MM.1S (cell line): ENCODE measurements around the gene FBXO39.
"Not testable (repeated sequence)": the region's sequence is repeated elsewhere in the genome, so short reads cannot be mapped to it uniquely, and the experiment has no call there.

ENCODE experiments used
- DNase-seq: peaks from one replicate; pipeline ENCODE4 v3.0.0-alpha.2; 2015
- H2AFZ ChIP-seq: fragments of 300-600 bp; sonication (generic); 2 replicates; pipeline ENCODE4 v1.6.0; 2016; ENCODE audit warnings: antibody characterized with exemption, low read length
- H3F3A ChIP-seq: fragments of 300-600 bp; sonication (generic); 2 replicates; pipeline ENCODE4 v1.6.1; 2016; ENCODE audit warnings: mild to moderate bottlenecking, antibody characterized with exemption, low read length, moderate library complexity, mixed read lengths; ENCODE audit not compliant: insufficient read depth
- H3K27ac ChIP-seq: fragments of 300-600 bp; sonication (generic); 2 replicates; pipeline ENCODE4 v1.5.1; 2016; ENCODE audit warnings: mild to moderate bottlenecking, low read length
- H3K27me3 ChIP-seq: fragments of 300-600 bp; sonication (generic); replicated peaks from 2 replicates; pipeline ENCODE4 v1.6.0; 2016; ENCODE audit warnings: low read length; ENCODE audit not compliant: insufficient read depth
- H3K36me3 ChIP-seq: fragments of 300-600 bp; sonication (generic); replicated peaks from 2 replicates; pipeline ENCODE4 v1.6.1; 2016; ENCODE audit warnings: mild to moderate bottlenecking, low read length, mixed read lengths; ENCODE audit not compliant: insufficient read depth
- H3K4me1 ChIP-seq: fragments of 300-600 bp; sonication (generic); 2 replicates; pipeline ENCODE4 v1.6.1; 2016; ENCODE audit warnings: low read length, mixed read lengths
- H3K4me2 ChIP-seq: fragments of 300-600 bp; sonication (generic); 2 replicates; pipeline ENCODE4 v1.6.0; 2016; ENCODE audit warnings: low read depth, low read length
- H3K4me3 ChIP-seq: fragments of 300-600 bp; sonication (generic); 2 replicates; pipeline ENCODE4 v1.5.1; 2016; ENCODE audit warnings: low read length, mixed read lengths
- H3K79me2 ChIP-seq: fragments of 300-600 bp; sonication (generic); 2 replicates; pipeline ENCODE4 v1.6.1; 2016; ENCODE audit warnings: mixed run types, low read length, mixed read lengths
- H3K9ac ChIP-seq: fragments of 300-600 bp; sonication (generic); 2 replicates; pipeline ENCODE4 v1.6.1; 2016; ENCODE audit warnings: low read length, mixed read lengths
- H3K9me2 ChIP-seq: fragments of 300-600 bp; sonication (generic); replicated peaks from 2 replicates; pipeline ENCODE4 v1.6.1; 2016; ENCODE audit warnings: mild to moderate bottlenecking, low read length, mixed read lengths; ENCODE audit not compliant: insufficient read depth
- H3K9me3 ChIP-seq: fragments of 300-600 bp; sonication (generic); replicated peaks from 2 replicates; pipeline ENCODE4 v1.6.1; 2016; ENCODE audit warnings: mild to moderate bottlenecking, low read length, mixed read lengths; ENCODE audit not compliant: insufficient read depth
- H4K20me1 ChIP-seq: fragments of 300-600 bp; sonication (generic); 2 replicates; pipeline ENCODE4 v1.6.1; 2016; ENCODE audit warnings: mild to moderate bottlenecking, low read length, moderate library complexity, mixed read lengths; ENCODE audit not compliant: insufficient read depth
- CTCF ChIP-seq: fragments of 300-600 bp; sonication (generic); IDR thresholded peaks from 2 replicates; pipeline ENCODE4 v1.5.1; 2016; ENCODE audit warnings: antibody characterized with exemption, low read length, mixed read lengths
- EZH2 ChIP-seq: fragments of 300-600 bp; sonication (generic); optimal IDR thresholded peaks from 2 replicates; pipeline ENCODE3; 2017; ENCODE audit warnings: low read depth, mild to moderate bottlenecking, antibody characterized with exemption, low read length, mixed read lengths
- EZH2phosphoT487 ChIP-seq: fragments of 300-600 bp; sonication (generic); IDR thresholded peaks from 2 replicates; pipeline ENCODE4 v1.6.1; 2018; ENCODE audit warnings: antibody characterized with exemption, low read length

The FBXO39 gene

GRCh38 chr17:6757747-6758146 is 18.3 kb upstream of the FBXO39 start:
- Histone ChIP-seq H3K4me3 (no peak overlapping the region), H4K20me1 (no peaks in the 10 kb centered on the region), H3K27ac (no peak overlapping the region), H2AFZ (no peak overlapping the region), H3K4me1 (peaks cover 3% of the 10 kb centered on the region; the same call in 1 of the 2 replicates), H3F3A (no peaks in the 10 kb centered on the region), H3K36me3 (no peaks in the 10 kb centered on the region), H3K79me2 (no peaks in the 10 kb centered on the region), H3K9ac (no peak overlapping the region), H3K9me3 (no peaks in the 10 kb centered on the region), H3K27me3 (no peaks in the 10 kb centered on the region), H3K4me2 (no peak overlapping the region), H3K9me2 (no peaks in the 10 kb centered on the region)
- TF ChIP-seq EZH2phosphoT487 (no peak), EZH2 (no peak), CTCF (no peak)
- no peak for DNase-seq

GRCh38 chr17:6761779-6762178 is 14.2 kb upstream of the FBXO39 start:
- H3K9me2 ChIP-seq: no peaks in the 10 kb centered on the region
- no peaks in the 10 kb centered on the region for H4K20me1 ChIP-seq
- no peaks in the 10 kb centered on the region for H3F3A ChIP-seq
- no peak for DNase-seq
- H3K4me1 ChIP-seq: no peaks in the 10 kb centered on the region
- TF ChIP-seq EZH2phosphoT487 (no peak), CTCF (no peak), EZH2 (no peak)
- no peaks in the 10 kb centered on the region for H3K79me2 ChIP-seq
- H3K4me3 ChIP-seq: no peak overlapping the region
- no peak overlapping the region for H2AFZ ChIP-seq
- no peaks in the 10 kb centered on the region for H3K36me3 ChIP-seq
- H3K27ac ChIP-seq: no peak overlapping the region
- no peak overlapping the region for H3K9ac ChIP-seq
- no peak overlapping the region for H3K4me2 ChIP-seq
- H3K9me3 ChIP-seq: no peaks in the 10 kb centered on the region
- no peaks in the 10 kb centered on the region for H3K27me3 ChIP-seq

GRCh38 chr17:6768447-6768846 is 7.6 kb upstream of the FBXO39 start:
- no peak overlapping the region for H3K27ac ChIP-seq
- no peaks in the 10 kb centered on the region for H3K9me2 ChIP-seq
- no peaks in the 10 kb centered on the region for H4K20me1 ChIP-seq
- H3K36me3 ChIP-seq: no peaks in the 10 kb centered on the region
- H3K27me3 ChIP-seq: no peaks in the 10 kb centered on the region
- no peaks in the 10 kb centered on the region for H3K9me3 ChIP-seq
- H3K4me2 ChIP-seq: no peak overlapping the region
- no peak for DNase-seq
- H3K9ac ChIP-seq: no peak overlapping the region
- H2AFZ ChIP-seq: no peak overlapping the region
- TF ChIP-seq EZH2phosphoT487: no peak
- no peak for TF ChIP-seq EZH2
- no peak for TF ChIP-seq CTCF
- no peaks in the 10 kb centered on the region for H3K4me1 ChIP-seq
- no peak overlapping the region for H3K4me3 ChIP-seq
- H3F3A ChIP-seq: no peaks in the 10 kb centered on the region
- H3K79me2 ChIP-seq: no peaks in the 10 kb centered on the region

GRCh38 chr17:6772016-6772415 is 4.0 kb upstream of the FBXO39 start:
- H3K9me2 ChIP-seq: no peaks in the 10 kb centered on the region
- no peak overlapping the region for H3K9ac ChIP-seq
- H2AFZ ChIP-seq: no peak overlapping the region
- no peak overlapping the region for H3K4me3 ChIP-seq
- H3F3A ChIP-seq: no peaks in the 10 kb centered on the region
- H3K36me3 ChIP-seq: no peaks in the 10 kb centered on the region
- H4K20me1 ChIP-seq: no peaks in the 10 kb centered on the region
- no peaks in the 10 kb centered on the region for H3K79me2 ChIP-seq
- TF ChIP-seq CTCF: no peak
- no peak for TF ChIP-seq EZH2phosphoT487
- TF ChIP-seq EZH2: no peak
- H3K27ac ChIP-seq: no peak overlapping the region
- H3K9me3 ChIP-seq: no peaks in the 10 kb centered on the region
- H3K4me1 ChIP-seq: no peaks in the 10 kb centered on the region
- no peak for DNase-seq
- no peak overlapping the region for H3K4me2 ChIP-seq
- peaks cover 15% of the 10 kb centered on the region for H3K27me3 ChIP-seq

- not testable (repeated sequence) for H3K36me3 ChIP-seq, H3K27ac ChIP-seq, H3F3A ChIP-seq, H2AFZ ChIP-seq, H3K4me2 ChIP-seq, H3K9ac ChIP-seq, H3K4me3 ChIP-seq, H4K20me1 ChIP-seq, DNase-seq, H3K9me3 ChIP-seq, H3K9me2 ChIP-seq, H3K4me1 ChIP-seq, H3K79me2 ChIP-seq
- H3K27me3 ChIP-seq: peaks cover 15% of the 10 kb centered on the region
Measured at GRCh38 chr17:6774906-6775305, 1.1 kb upstream of the FBXO39 start.
